MM.1S (cell line): ENCODE measurements around the gene ARHGEF6.

ENCODE experiments used
- EZH2 ChIP-seq: fragments of 300-600 bp; sonication (generic); optimal IDR thresholded peaks from 2 replicates; pipeline ENCODE3; 2017; ENCODE audit warnings: low read depth, mild to moderate bottlenecking, antibody characterized with exemption, low read length, mixed read lengths
- EZH2phosphoT487 ChIP-seq: fragments of 300-600 bp; sonication (generic); IDR thresholded peaks from 2 replicates; pipeline ENCODE4 v1.6.1; 2018; ENCODE audit warnings: antibody characterized with exemption, low read length
- TF ChIP-seq, protein P1 (sequence below): fragments of 300-600 bp; sonication (generic); IDR thresholded peaks from 2 replicates; pipeline ENCODE4 v1.5.1; 2016; ENCODE audit warnings: antibody characterized with exemption, low read length, mixed read lengths

DNA sequence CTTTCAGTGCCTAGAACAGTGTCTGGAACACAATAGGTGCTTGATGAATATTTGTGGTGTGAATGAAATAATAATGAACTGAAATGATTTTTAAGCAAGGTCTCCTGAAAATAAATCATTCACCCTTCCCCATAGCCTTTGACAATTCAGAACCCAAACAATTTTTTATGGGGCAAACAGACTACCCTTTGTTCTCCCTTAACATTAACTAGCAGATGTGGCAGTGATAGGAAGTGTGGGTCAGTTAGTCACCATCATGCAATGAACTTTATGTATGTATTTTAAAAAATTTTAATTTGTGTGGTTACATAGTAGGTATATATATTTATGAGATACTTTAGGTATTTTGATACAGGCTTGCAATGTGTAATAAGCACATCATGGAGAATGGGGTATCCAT, 160.0 kb downstream of the ARHGEF6 start:
- TF ChIP-seq, protein P1, sequence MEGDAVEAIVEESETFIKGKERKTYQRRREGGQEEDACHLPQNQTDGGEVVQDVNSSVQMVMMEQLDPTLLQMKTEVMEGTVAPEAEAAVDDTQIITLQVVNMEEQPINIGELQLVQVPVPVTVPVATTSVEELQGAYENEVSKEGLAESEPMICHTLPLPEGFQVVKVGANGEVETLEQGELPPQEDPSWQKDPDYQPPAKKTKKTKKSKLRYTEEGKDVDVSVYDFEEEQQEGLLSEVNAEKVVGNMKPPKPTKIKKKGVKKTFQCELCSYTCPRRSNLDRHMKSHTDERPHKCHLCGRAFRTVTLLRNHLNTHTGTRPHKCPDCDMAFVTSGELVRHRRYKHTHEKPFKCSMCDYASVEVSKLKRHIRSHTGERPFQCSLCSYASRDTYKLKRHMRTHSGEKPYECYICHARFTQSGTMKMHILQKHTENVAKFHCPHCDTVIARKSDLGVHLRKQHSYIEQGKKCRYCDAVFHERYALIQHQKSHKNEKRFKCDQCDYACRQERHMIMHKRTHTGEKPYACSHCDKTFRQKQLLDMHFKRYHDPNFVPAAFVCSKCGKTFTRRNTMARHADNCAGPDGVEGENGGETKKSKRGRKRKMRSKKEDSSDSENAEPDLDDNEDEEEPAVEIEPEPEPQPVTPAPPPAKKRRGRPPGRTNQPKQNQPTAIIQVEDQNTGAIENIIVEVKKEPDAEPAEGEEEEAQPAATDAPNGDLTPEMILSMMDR: no peak
- TF ChIP-seq EZH2phosphoT487 (no peak), EZH2 (no peak)
